H9 (cell line): ENCODE measurements around the gene RNF31. TPM values are rescaled to one million over a fixed set of nuclear protein-coding genes. Genes with fewer than 3 reads are reported as not detected.

Experiments
- DNase-seq: peaks from one replicate; pipeline ENCODE4 v3.0.0-alpha.2; 2017
- H2AFZ ChIP-seq: one replicate; pipeline ENCODE4 v1.6.1; 2013; ENCODE audit warnings: mild to moderate bottlenecking, low read length, control low read depth, moderate library complexity
- H2AK5ac ChIP-seq: 2 replicates; pipeline ENCODE4 v1.6.1; 2013; ENCODE audit warnings: low read length, control low read depth, mixed read lengths; ENCODE audit not compliant: insufficient read length
- H2BK120ac ChIP-seq: one replicate; pipeline ENCODE4 v1.6.1; 2013; ENCODE audit warnings: low read depth, mild to moderate bottlenecking, low read length, control low read depth, inconsistent platforms; ENCODE audit not compliant: poor library complexity, severe bottlenecking
- H2BK12ac ChIP-seq: 2 replicates; pipeline ENCODE4 v1.6.1; 2013; ENCODE audit warnings: low read length, control low read depth, mixed read lengths, low read depth; ENCODE audit not compliant: insufficient read length
- H2BK15ac ChIP-seq: 2 replicates; pipeline ENCODE4 v1.6.1; 2013; ENCODE audit warnings: low read depth, low read length, control low read depth
- H2BK20ac ChIP-seq: one replicate; pipeline ENCODE4 v1.6.1; 2013; ENCODE audit warnings: low read depth, mild to moderate bottlenecking, low read length, control low read depth, inconsistent platforms; ENCODE audit not compliant: poor library complexity, severe bottlenecking
- H2BK5ac ChIP-seq: 2 replicates; pipeline ENCODE4 v1.6.1; 2013; ENCODE audit warnings: low read length, control low read depth, mixed read lengths; ENCODE audit not compliant: insufficient read length
- H3K14ac ChIP-seq: 2 replicates; pipeline ENCODE4 v1.6.1; 2013; ENCODE audit warnings: low read length, control low read depth; ENCODE audit not compliant: insufficient read depth
- H3K18ac ChIP-seq: 2 replicates; pipeline ENCODE4 v1.6.1; 2013; ENCODE audit warnings: low read depth, mild to moderate bottlenecking, mixed read lengths, low read length, control low read depth; ENCODE audit not compliant: insufficient read length
- H3K23ac ChIP-seq: 2 replicates; pipeline ENCODE4 v1.6.1; 2013; ENCODE audit warnings: low read length, control low read depth, mixed read lengths, low read depth; ENCODE audit not compliant: insufficient read length
- H3K23me2 ChIP-seq: 2 replicates; pipeline ENCODE4 v1.6.1; 2013; ENCODE audit warnings: low read depth, mild to moderate bottlenecking, mixed read lengths, low read length, control low read depth; ENCODE audit not compliant: insufficient read length, poor library complexity, severe bottlenecking
- H3K27ac ChIP-seq: 2 replicates; pipeline ENCODE4 v1.5.1; 2013; ENCODE audit warnings: low read length, control low read depth, mixed read lengths, low read depth; ENCODE audit not compliant: insufficient read length
- H3K27me3 ChIP-seq: 2 replicates; pipeline ENCODE4 v1.6.1; 2013; ENCODE audit warnings: low read length, control low read depth, inconsistent platforms; ENCODE audit not compliant: insufficient read depth
- H3K4ac ChIP-seq: 2 replicates; pipeline ENCODE4 v1.6.1; 2013; ENCODE audit warnings: low read depth, mild to moderate bottlenecking, control low read depth, inconsistent platforms, low read length, moderate library complexity
- H3K4me1 ChIP-seq: 2 replicates; pipeline ENCODE4 v1.6.1; 2013; ENCODE audit warnings: low read length, control low read depth, inconsistent platforms; ENCODE audit not compliant: insufficient read depth
- H3K4me2 ChIP-seq: 2 replicates; pipeline ENCODE4 v1.6.1; 2013; ENCODE audit warnings: low read length, control low read depth, mixed read lengths; ENCODE audit not compliant: insufficient read length, insufficient read depth
- H3K56ac ChIP-seq: 2 replicates; pipeline ENCODE4 v1.6.1; 2013; ENCODE audit warnings: low read depth, mild to moderate bottlenecking, mixed read lengths, low read length, control low read depth; ENCODE audit not compliant: insufficient read length
- H3K79me1 ChIP-seq: 2 replicates; pipeline ENCODE4 v1.6.1; 2013; ENCODE audit warnings: low read depth, mild to moderate bottlenecking, moderate library complexity, low read length, control low read depth, inconsistent platforms; ENCODE audit not compliant: insufficient read depth, poor library complexity, severe bottlenecking
- H3K79me2 ChIP-seq: 2 replicates; pipeline ENCODE4 v1.6.1; 2013; ENCODE audit warnings: low read length, control low read depth, inconsistent platforms; ENCODE audit not compliant: insufficient read depth
- H3K9ac ChIP-seq: 2 replicates; pipeline ENCODE4 v1.6.1; 2013; ENCODE audit warnings: low read length, control low read depth, mixed read lengths; ENCODE audit not compliant: insufficient read length; ENCODE audit errors: extremely low read depth
- H3K9me3 ChIP-seq: one replicate; pipeline ENCODE4 v1.6.1; 2013; ENCODE audit warnings: low read depth, low read length, inconsistent platforms; ENCODE audit not compliant: control insufficient read depth
- H3T11ph ChIP-seq: one replicate; pipeline ENCODE4 v1.6.1; 2013; ENCODE audit warnings: mild to moderate bottlenecking, low read length, control low read depth, inconsistent platforms
- H4K20me1 ChIP-seq: one replicate; pipeline ENCODE4 v1.6.1; 2013; ENCODE audit not compliant: control insufficient read depth, insufficient read length, insufficient read depth
- H4K5ac ChIP-seq: 2 replicates; pipeline ENCODE4 v1.6.1; 2013; ENCODE audit warnings: low read depth, mild to moderate bottlenecking, mixed read lengths, low read length, control low read depth; ENCODE audit not compliant: insufficient read length
- H4K8ac ChIP-seq: replicated peaks from 2 replicates; pipeline ENCODE4 v1.6.1; 2013; ENCODE audit warnings: low read length, control low read depth, mixed read lengths, low read depth; ENCODE audit not compliant: insufficient read length
- H4K91ac ChIP-seq: 2 replicates; pipeline ENCODE4 v1.6.1; 2013; ENCODE audit warnings: low read depth, mild to moderate bottlenecking, moderate library complexity, mixed read lengths, low read length, control low read depth; ENCODE audit not compliant: insufficient read length
- H3K27ac Mint-ChIP-seq, 3 experiments: 2 replicates in 2 of 3; 3 replicates in 1 of 3; pipeline ENCODE4 v1.8.0; 2020 to 2021; ENCODE audit warnings: mixed read lengths in 3 of 3, mild to moderate bottlenecking in 1 of 3, moderate library complexity in 1 of 3
- H3K27me3 Mint-ChIP-seq: 2 replicates; pipeline ENCODE4 v1.8.0; 2021; ENCODE audit warnings: low read depth, mild to moderate bottlenecking, moderate library complexity, mixed read lengths
- H3K36me3 Mint-ChIP-seq, 3 experiments: 2 replicates in 2 of 3; 3 replicates in 1 of 3; pipeline ENCODE4 v1.8.0; 2020 to 2021; ENCODE audit warnings: low read depth in 3 of 3, mixed read lengths in 3 of 3; ENCODE audit not compliant: insufficient read depth in 1 of 3
- H3K4me1 Mint-ChIP-seq, 2 experiments: 2 replicates each; pipeline ENCODE4 v1.8.0; 2020; ENCODE audit warnings: mixed read lengths in 2 of 2
- H3K4me3 Mint-ChIP-seq, 2 experiments: 2 replicates in 1 of 2; 3 replicates in 1 of 2; pipeline ENCODE4 v1.8.0; 2020 to 2021; ENCODE audit warnings: mild to moderate bottlenecking in 2 of 2, mixed read lengths in 2 of 2, moderate library complexity in 1 of 2
- H3K9me3 Mint-ChIP-seq, 2 experiments: 2 replicates in 1 of 2; 3 replicates in 1 of 2; pipeline ENCODE4 v1.8.0; 2020; ENCODE audit warnings: mild to moderate bottlenecking in 2 of 2, mixed read lengths in 2 of 2, moderate library complexity in 1 of 2
- CTCF ChIP-seq: fragments of 200-600 bp; sonication (generic); conservative IDR thresholded peaks from 3 replicates; pipeline ENCODE4 v1.8.0; 2021; ENCODE audit warnings: antibody characterized with exemption, mild to moderate bottlenecking
- WGBS: extraction: QIAGEN DNeasy Blood & Tissue Kit; methylation state at CpG from one replicate; pipeline ENCODE4 v1.1.7; 2013; ENCODE audit warnings: missing lambda C conversion rate, low lambda C conversion rate, mixed read lengths; ENCODE audit not compliant: insufficient read length; ENCODE audit errors: extremely low coverage; 5-methylcytosine and 5-hydroxymethylcytosine counted together
- total RNA-seq: library from RNA; stranded (reverse); gene quantifications from 2 replicates; pipeline ENCODE4 v1.2.1, GENCODE V29; 2021

RNF31 gene
- total RNA-seq, 1 experiment from 2014 or later, result 87.3 TPM

DNA sequence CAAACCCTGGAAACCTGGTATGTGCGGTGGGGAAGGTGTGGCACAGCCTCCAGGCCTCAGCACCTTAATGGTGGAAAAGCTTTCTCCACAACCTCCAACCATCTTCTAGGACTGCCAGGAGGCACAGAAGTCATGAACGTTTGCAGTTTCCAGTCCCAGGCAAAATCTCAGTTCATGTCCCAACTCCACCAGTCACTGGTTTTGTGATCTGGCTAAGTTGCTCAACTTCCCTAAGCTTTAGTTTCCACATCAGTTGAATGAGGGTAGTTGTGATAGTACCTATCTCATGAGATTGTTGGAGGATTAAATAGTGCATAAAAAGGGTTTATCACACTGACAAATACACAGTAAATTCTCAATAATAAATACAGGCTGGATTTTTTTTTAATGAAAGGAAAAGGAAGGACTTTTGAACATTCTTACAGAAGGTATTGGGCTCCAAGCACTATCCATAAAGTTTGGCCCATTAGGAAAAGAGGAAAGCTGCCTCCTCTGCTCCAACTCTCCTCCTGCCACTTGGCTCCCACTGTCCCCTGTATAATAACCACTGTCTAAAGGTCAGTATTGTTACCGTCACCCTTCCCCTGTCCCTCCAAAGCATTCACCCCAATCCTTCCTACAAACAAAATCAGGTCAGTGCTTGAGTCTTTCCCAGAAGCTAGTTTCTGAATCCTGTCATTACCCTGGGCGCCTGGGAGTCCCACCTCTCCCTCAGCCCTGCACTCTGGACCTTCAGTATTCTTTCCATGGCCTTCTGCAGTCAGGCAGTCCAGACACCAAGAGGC lies 46.9 kb upstream of the RNF31 start:
- no peaks in the 10 kb centered on the region for H3K4me1 ChIP-seq
- H2AFZ ChIP-seq, result no peak overlapping the region
- TF ChIP-seq CTCF, result no peak
- no peak overlapping the region for H2BK5ac ChIP-seq
- H3K79me2 ChIP-seq, result no peaks in the 10 kb centered on the region; the same call in 1 of the 2 replicates
- no peak overlapping the region for H3K18ac ChIP-seq
- Mint-ChIP-seq H3K9me3 (peaks cover 18 to 19% of the 10 kb centered on the region in 2 experiments), H3K4me1 (peaks cover 5 to 11% of the 10 kb centered on the region in 2 experiments), H3K36me3 (peaks cover 71 to 86% (median 77%) of the 10 kb centered on the region in 3 experiments), H3K27ac (no peak overlapping the region), H3K27me3 (no peaks in the 10 kb centered on the region; the same call in 1 of the 2 replicates), H3K4me3 (no peak overlapping the region)
- no peak overlapping the region for H3K14ac ChIP-seq
- DNase-seq, result no peak
- no peak overlapping the region for H2BK120ac ChIP-seq
- H4K5ac ChIP-seq, result no peak overlapping the region
- WGBS, result no CpG with 5 or more reads among the region's 4 CpGs
- H3K4ac ChIP-seq, result no peak overlapping the region
- no peak overlapping the region for H3K56ac ChIP-seq
- H2BK15ac ChIP-seq, result no peak overlapping the region
- H3K9me3 ChIP-seq, result no peaks in the 10 kb centered on the region
- H3K4me2 ChIP-seq, result no peak overlapping the region
- no peak overlapping the region for H2BK20ac ChIP-seq
- peaks cover under 1% of the 10 kb centered on the region for H3K23me2 ChIP-seq
- H3K23ac ChIP-seq, result no peak overlapping the region
- H4K20me1 ChIP-seq, result no peaks in the 10 kb centered on the region
- H3K27ac ChIP-seq, result no peak overlapping the region
- H4K91ac ChIP-seq, result no peak overlapping the region
- no peak overlapping the region for H3T11ph ChIP-seq
- H4K8ac ChIP-seq, result no peak overlapping the region
- H2AK5ac ChIP-seq, result no peak overlapping the region
- no peak overlapping the region for H2BK12ac ChIP-seq
- no peak overlapping the region for H3K9ac ChIP-seq
- no peaks in the 10 kb centered on the region for H3K27me3 ChIP-seq
- H3K79me1 ChIP-seq, result no peaks in the 10 kb centered on the region
